IMR-90 (cell line): ENCODE results near the gene MAP2K5.

ENCODE experiments used
- BHLHE40 ChIP-seq: fragments of 150-350 bp; IDR thresholded peaks from 2 replicates; pipeline ENCODE4 v1.6.1; 2016; ENCODE audit warnings: mild to moderate bottlenecking, low read depth, low read length
- CEBPB ChIP-seq: IDR thresholded peaks from 2 replicates; pipeline ENCODE4 v1.6.1; 2012; ENCODE audit warnings: low read depth, low read length, improper control_type of control experiment
- CTCF ChIP-seq: conservative IDR thresholded peaks from 2 replicates; pipeline ENCODE4 v1.5.1; 2012; ENCODE audit warnings: mild to moderate bottlenecking, low read depth, low read length, improper control_type of control experiment
- ELK1 ChIP-seq: fragments of 150-350 bp; IDR thresholded peaks from 2 replicates; pipeline ENCODE4 v1.6.1; 2016; ENCODE audit warnings: low read depth, mild to moderate bottlenecking, low read length, moderate library complexity, borderline replicate concordance
- FOS ChIP-seq: fragments of 150-350 bp; IDR thresholded peaks from 2 replicates; pipeline ENCODE4 v1.6.1; 2016; ENCODE audit warnings: low read depth, low read length
- MAZ ChIP-seq: IDR thresholded peaks from 2 replicates; pipeline ENCODE4 v1.6.1; 2012; ENCODE audit warnings: low read depth, mild to moderate bottlenecking, low read length, improper control_type of control experiment, moderate library complexity, borderline replicate concordance
- MXI1 ChIP-seq: IDR thresholded peaks from 2 replicates; pipeline ENCODE4 v1.6.1; 2012; ENCODE audit warnings: low read depth, mild to moderate bottlenecking, low read length, moderate library complexity, borderline replicate concordance
- NFE2L2 ChIP-seq: fragments of 150-350 bp; IDR thresholded peaks from 2 replicates; pipeline ENCODE4 v1.6.1; 2016; ENCODE audit warnings: low read depth, mild to moderate bottlenecking, low read length
- POLR2A ChIP-seq: IDR thresholded peaks from 2 replicates; pipeline ENCODE4 v1.6.1; 2012; ENCODE audit warnings: mild to moderate bottlenecking, low read depth, low read length
- RCOR1 ChIP-seq: IDR thresholded peaks from 2 replicates; pipeline ENCODE4 v1.6.1; 2012; ENCODE audit warnings: mild to moderate bottlenecking, low read length, improper control_type of control experiment; ENCODE audit not compliant: insufficient replicate concordance
- RFX5 ChIP-seq: IDR thresholded peaks from 2 replicates; pipeline ENCODE4 v1.8.0; 2012; ENCODE audit warnings: low read depth, mild to moderate bottlenecking, low read length, moderate library complexity
- SMC3 ChIP-seq: fragments of 150-350 bp; IDR thresholded peaks from 2 replicates; pipeline ENCODE4 v1.6.1; 2016; ENCODE audit warnings: low read depth, mild to moderate bottlenecking, antibody characterized with exemption, low read length, moderate library complexity
- USF2 ChIP-seq: fragments of 150-350 bp; IDR thresholded peaks from 2 replicates; pipeline ENCODE4 v1.6.1; 2017; ENCODE audit warnings: mild to moderate bottlenecking, antibody characterized with exemption, low read length, low read depth

GRCh38 chr15:67777773-67778172, 235.3 kb downstream of the MAP2K5 start:
- TF ChIP-seq POLR2A (no peak), CTCF (no peak), ELK1 (no peak), RFX5 (no peak), SMC3 (no peak), MXI1 (no peak), CEBPB (no peak), NFE2L2 (no peak), RCOR1 (no peak), BHLHE40 (no peak), MAZ (no peak), FOS (no peak), USF2 (no peak)
